Gastroesophageal sphincter (tissue), 3 donors: ENCODE results near the gene OXCT1.

Experiments used
- EP300 ChIP-seq: sonication (generic); formaldehyde crosslinking; IDR thresholded peaks from one replicate; pipeline ENCODE4 v1.6.1; 2017; ENCODE audit warnings: antibody characterized with exemption, mild to moderate bottlenecking
- POLR2A ChIP-seq, 2 donors: fragments of 450-650 bp; IDR thresholded peaks; one replicate each; pipeline ENCODE4 v1.6.1; 2017; ENCODE audit warnings: antibody characterized with exemption in 2 of 2, mild to moderate bottlenecking in 2 of 2, moderate library complexity in 1 of 2
- POLR2AphosphoS5 ChIP-seq: sonication (generic); formaldehyde crosslinking; IDR thresholded peaks from one replicate; pipeline ENCODE4 v1.6.1; 2017; ENCODE audit warnings: antibody characterized with exemption
- TF ChIP-seq, protein P1 (sequence below), 4 experiments: fragments of 200-600 bp in 2 of 4; fragments of 450-650 bp in 2 of 4; sonication (generic) in 1 of 4; IDR thresholded peaks; one replicate each; pipeline ENCODE4 v1.5.1; 2017 to 2019; ENCODE audit warnings: antibody characterized with exemption in 4 of 4, mild to moderate bottlenecking in 2 of 4, moderate library complexity in 2 of 4

DNA sequence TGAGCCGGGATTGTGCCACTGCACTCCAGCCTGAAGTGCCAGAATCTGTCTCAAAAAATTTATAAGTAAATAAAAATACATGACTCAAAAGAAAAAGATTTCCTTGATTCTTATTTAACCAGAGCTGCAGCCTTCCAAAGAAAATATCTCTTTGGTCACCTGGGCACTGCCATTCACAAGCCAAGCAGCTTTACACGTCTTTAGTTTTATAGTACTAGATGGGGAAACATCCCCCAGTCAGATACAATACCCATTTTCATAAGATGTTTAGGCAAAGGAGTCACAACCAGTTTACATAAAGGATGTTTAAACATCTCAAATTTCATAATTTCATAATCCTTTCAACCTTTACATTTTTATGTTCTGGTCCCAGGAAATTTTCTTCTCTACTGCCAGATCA lies 13.7 kb upstream of the OXCT1 start:
- TF ChIP-seq, protein P1, sequence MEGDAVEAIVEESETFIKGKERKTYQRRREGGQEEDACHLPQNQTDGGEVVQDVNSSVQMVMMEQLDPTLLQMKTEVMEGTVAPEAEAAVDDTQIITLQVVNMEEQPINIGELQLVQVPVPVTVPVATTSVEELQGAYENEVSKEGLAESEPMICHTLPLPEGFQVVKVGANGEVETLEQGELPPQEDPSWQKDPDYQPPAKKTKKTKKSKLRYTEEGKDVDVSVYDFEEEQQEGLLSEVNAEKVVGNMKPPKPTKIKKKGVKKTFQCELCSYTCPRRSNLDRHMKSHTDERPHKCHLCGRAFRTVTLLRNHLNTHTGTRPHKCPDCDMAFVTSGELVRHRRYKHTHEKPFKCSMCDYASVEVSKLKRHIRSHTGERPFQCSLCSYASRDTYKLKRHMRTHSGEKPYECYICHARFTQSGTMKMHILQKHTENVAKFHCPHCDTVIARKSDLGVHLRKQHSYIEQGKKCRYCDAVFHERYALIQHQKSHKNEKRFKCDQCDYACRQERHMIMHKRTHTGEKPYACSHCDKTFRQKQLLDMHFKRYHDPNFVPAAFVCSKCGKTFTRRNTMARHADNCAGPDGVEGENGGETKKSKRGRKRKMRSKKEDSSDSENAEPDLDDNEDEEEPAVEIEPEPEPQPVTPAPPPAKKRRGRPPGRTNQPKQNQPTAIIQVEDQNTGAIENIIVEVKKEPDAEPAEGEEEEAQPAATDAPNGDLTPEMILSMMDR (IDR thresholded peaks at IDR 0.05): no peak
- TF ChIP-seq EP300 (no peak), POLR2A (IDR thresholded peaks at IDR 0.05) (no peak), POLR2AphosphoS5 (no peak)
